Neural crest cell (in vitro differentiated cells): Measurements from ENCODE around the gene ACKR2. TPM values are rescaled to one million over a fixed set of nuclear protein-coding genes. Genes with fewer than 3 reads are reported as not detected.

ENCODE experiments used
- DNase-seq: peaks from one replicate; pipeline ENCODE4 v3.0.0; 2021; ENCODE audit warnings: low read depth, mixed read lengths, low spot score
- H3K27ac Mint-ChIP-seq: one replicate; pipeline ENCODE4 v1.8.0; 2021; ENCODE audit warnings: mild to moderate bottlenecking, mixed read lengths; ENCODE audit not compliant: unreplicated experiment
- H3K27me3 Mint-ChIP-seq: 2 replicates; pipeline ENCODE4 v1.8.0; 2021; ENCODE audit warnings: low read depth, mild to moderate bottlenecking, mixed read lengths
- H3K36me3 Mint-ChIP-seq: 2 replicates; pipeline ENCODE4 v1.8.0; 2021; ENCODE audit warnings: low read depth, mild to moderate bottlenecking, mixed read lengths
- H3K4me1 Mint-ChIP-seq: 2 replicates; pipeline ENCODE4 v1.8.0; 2021; ENCODE audit warnings: mixed read lengths
- H3K4me3 Mint-ChIP-seq: one replicate; pipeline ENCODE4 v1.8.0; 2021; ENCODE audit warnings: mild to moderate bottlenecking, mixed read lengths
- H3K9me3 Mint-ChIP-seq: 2 replicates; pipeline ENCODE4 v1.8.0; 2021; ENCODE audit warnings: mixed read lengths
- CTCF ChIP-seq: fragments of 200-600 bp; sonication (generic); conservative IDR thresholded peaks from 2 replicates; pipeline ENCODE4 v1.5.0; 2021; ENCODE audit warnings: antibody characterized with exemption, mild to moderate bottlenecking
- long read RNA-seq: library from polyadenylated mRNA; unstranded; transcript quantifications from one replicate; pipeline ENCODE4 v2.0.0, GENCODE V29; 2020
- total RNA-seq: library from RNA; stranded (reverse); gene quantifications from 2 replicates; pipeline ENCODE4 v1.2.1, GENCODE V29; 2021

ACKR2 gene
- 0.20 and 0.56 TPM in 2 replicates for total RNA-seq
- long read RNA-seq, partial matches to known transcripts: 0 of 1 reads
- long read RNA-seq, other reads (novel, unspliced or antisense): 1 of 1 reads

- no peaks in the 10 kb centered on the region for H3K9me3 Mint-ChIP-seq
- peaks cover 20% of the 10 kb centered on the region for H3K27me3 Mint-ChIP-seq
- H3K4me3 Mint-ChIP-seq: no peak within 1 kb of the TSS
- DNase-seq: no peak
- H3K27ac Mint-ChIP-seq: no peak within 1 kb of the TSS
- peaks cover 11% of the 10 kb centered on the region for H3K4me1 Mint-ChIP-seq
- no peaks in the 10 kb centered on the region for H3K36me3 Mint-ChIP-seq
- no peak for TF ChIP-seq CTCF
Observed at GRCh38 chr3:42809202-42809601, at the start of gene ACKR2. TSS of gene ACKR2 (plus strand) at chr3:42809445. CDS start at chr3:42864503, 55,058 bp downstream.

GRCh38 chr3:42762046-42762724 lies 47.1 kb upstream of the ACKR2 start:
- no peak for TF ChIP-seq CTCF
- no peak overlapping the region for H3K4me3 Mint-ChIP-seq
- H3K9me3 Mint-ChIP-seq: no peaks in the 10 kb centered on the region
- H3K27me3 Mint-ChIP-seq: peaks cover 3% of the 10 kb centered on the region
- H3K36me3 Mint-ChIP-seq: no peaks in the 10 kb centered on the region
- H3K4me1 Mint-ChIP-seq: peaks cover 6% of the 10 kb centered on the region
- DNase-seq: no peak
- H3K27ac Mint-ChIP-seq: no peak overlapping the region

- Mint-ChIP-seq H3K9me3 (no peaks in the 10 kb centered on the region), H3K36me3 (no peaks in the 10 kb centered on the region), H3K4me3 (no peak overlapping the region), H3K27ac (no peak overlapping the region), H3K4me1 (peaks cover 6% of the 10 kb centered on the region), H3K27me3 (peaks cover 3% of the 10 kb centered on the region)
- DNase-seq: no peak
- TF ChIP-seq CTCF: no peak
Observed at GRCh38 chr3:42763021-42763420, 46.2 kb upstream of the ACKR2 start.

GRCh38 chr3:42764115-42764514 lies 45.1 kb upstream of the ACKR2 start:
- Mint-ChIP-seq H3K36me3 (no peaks in the 10 kb centered on the region), H3K27ac (no peak overlapping the region), H3K9me3 (no peaks in the 10 kb centered on the region), H3K4me1 (peaks cover 6% of the 10 kb centered on the region), H3K4me3 (no peak overlapping the region), H3K27me3 (peaks cover 2% of the 10 kb centered on the region)
- no peak for DNase-seq
- no peak for TF ChIP-seq CTCF

GRCh38 chr3:42764561-42765295 lies 44.5 kb upstream of the ACKR2 start:
- Mint-ChIP-seq H3K4me3 (no peak overlapping the region), H3K27me3 (no peaks in the 10 kb centered on the region), H3K9me3 (no peaks in the 10 kb centered on the region), H3K4me1 (peaks cover 6% of the 10 kb centered on the region), H3K36me3 (no peaks in the 10 kb centered on the region), H3K27ac (no peak overlapping the region)
- no peak for TF ChIP-seq CTCF
- DNase-seq: no peak
